ENCODE measurements around the gene BTF3L4. TPM values are rescaled to one million over a fixed set of nuclear protein-coding genes. Genes with fewer than 3 reads are reported as not detected.
"Not testable (repeated sequence)": the region's sequence is repeated elsewhere in the genome, so short reads cannot be mapped to it uniquely, and the experiment has no call there.

BTF3L4 gene
- total RNA-seq, 1 experiment from 2014 or later = 89.4 TPM

DNA sequence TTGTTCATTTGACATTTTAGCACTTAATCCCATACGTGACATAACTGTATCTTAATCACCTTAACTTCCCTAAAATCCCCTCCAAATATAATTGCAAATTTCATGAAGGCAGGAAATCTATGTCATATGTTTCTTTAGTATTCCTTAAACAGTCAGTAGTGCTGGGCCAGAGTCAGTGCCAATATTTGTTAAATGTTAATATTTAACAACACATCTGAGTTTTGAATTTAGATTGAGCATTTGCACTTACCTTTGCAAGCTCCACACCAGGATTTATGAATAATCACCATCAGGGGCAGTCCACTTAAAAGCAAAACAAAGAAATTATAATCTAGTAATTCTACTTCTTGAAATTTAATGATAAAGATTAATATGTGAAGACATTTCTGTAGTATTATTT is 27.8 kb upstream of the BTF3L4 start:
- ChIA-PET POLR2A (no interaction called here), CTCF (no interaction called here)
- H3K4me1 Mint-ChIP-seq = peaks cover 16% of the 10 kb centered on the region
- TF ChIP-seq SP1 (CRISPR knock-in tag; conservative IDR thresholded peaks at IDR 0.05) (no peak), HMGXB4 (CRISPR knock-in tag; IDR thresholded peaks at IDR 0.05) (no peak), MLX (CRISPR knock-in tag; IDR thresholded peaks at IDR 0.05) (no peak), ELF4 (CRISPR knock-in tag; IDR thresholded peaks at IDR 0.05; ENCODE audit: low read depth) (no peak), E2F1 (CRISPR knock-in tag; IDR thresholded peaks at IDR 0.05) (no peak), FOXP4 (CRISPR knock-in tag; IDR thresholded peaks at IDR 0.05) (no peak), SMAD4 (CRISPR knock-in tag; IDR thresholded peaks at IDR 0.05) (no peak), TCF7 (CRISPR knock-in tag; IDR thresholded peaks at IDR 0.05; ENCODE audit: low read depth) (no peak)
- TF ChIP-seq, protein P1, sequence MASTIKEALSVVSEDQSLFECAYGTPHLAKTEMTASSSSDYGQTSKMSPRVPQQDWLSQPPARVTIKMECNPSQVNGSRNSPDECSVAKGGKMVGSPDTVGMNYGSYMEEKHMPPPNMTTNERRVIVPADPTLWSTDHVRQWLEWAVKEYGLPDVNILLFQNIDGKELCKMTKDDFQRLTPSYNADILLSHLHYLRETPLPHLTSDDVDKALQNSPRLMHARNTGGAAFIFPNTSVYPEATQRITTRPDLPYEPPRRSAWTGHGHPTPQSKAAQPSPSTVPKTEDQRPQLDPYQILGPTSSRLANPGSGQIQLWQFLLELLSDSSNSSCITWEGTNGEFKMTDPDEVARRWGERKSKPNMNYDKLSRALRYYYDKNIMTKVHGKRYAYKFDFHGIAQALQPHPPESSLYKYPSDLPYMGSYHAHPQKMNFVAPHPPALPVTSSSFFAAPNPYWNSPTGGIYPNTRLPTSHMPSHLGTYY (CRISPR knock-in tag; IDR thresholded peaks at IDR 0.05) = no peak
- H3K4me3 Mint-ChIP-seq = no peak overlapping the region
- H3K27me3 Mint-ChIP-seq (ENCODE audit: low read depth) = no peaks in the 10 kb centered on the region
- peaks cover 26% of the 10 kb centered on the region for H3K36me3 Mint-ChIP-seq
- no peaks in the 10 kb centered on the region for H3K9me3 Mint-ChIP-seq
- DNase-seq (ENCODE audit: low spot score) (no peak), ATAC-seq (no peak)
- H3K27ac Mint-ChIP-seq = no peak overlapping the region

DNA sequence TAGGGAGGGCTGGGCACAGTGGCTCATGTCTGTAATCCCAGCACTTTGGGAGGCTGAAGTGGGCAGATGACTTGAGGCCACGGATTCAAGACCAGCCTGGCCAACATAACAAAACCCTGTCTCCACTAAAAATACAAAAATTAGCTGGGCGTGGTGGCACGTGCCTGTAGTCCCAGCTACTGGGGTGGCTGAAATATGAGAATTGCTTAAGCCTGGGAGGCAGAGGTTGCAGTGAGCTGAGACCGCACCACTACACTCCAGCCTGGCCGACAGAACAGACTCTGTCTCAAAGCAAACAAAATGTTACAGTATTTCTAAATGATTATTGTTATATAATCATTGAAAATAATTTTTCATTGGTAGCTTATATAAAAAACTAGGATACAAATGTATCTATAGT is 27.3 kb upstream of the BTF3L4 start:
- DNase-seq (ENCODE audit: low spot score); H3K4me3 Mint-ChIP-seq; H3K9me3 Mint-ChIP-seq; POLR2A ChIA-PET; H3K27me3 Mint-ChIP-seq (ENCODE audit: low read depth); H3K27ac Mint-ChIP-seq; CTCF ChIA-PET; ATAC-seq: not testable (repeated sequence)
- H3K4me1 Mint-ChIP-seq = peaks cover 18% of the 10 kb centered on the region
- H3K36me3 Mint-ChIP-seq = peaks cover 21% of the 10 kb centered on the region

DNA sequence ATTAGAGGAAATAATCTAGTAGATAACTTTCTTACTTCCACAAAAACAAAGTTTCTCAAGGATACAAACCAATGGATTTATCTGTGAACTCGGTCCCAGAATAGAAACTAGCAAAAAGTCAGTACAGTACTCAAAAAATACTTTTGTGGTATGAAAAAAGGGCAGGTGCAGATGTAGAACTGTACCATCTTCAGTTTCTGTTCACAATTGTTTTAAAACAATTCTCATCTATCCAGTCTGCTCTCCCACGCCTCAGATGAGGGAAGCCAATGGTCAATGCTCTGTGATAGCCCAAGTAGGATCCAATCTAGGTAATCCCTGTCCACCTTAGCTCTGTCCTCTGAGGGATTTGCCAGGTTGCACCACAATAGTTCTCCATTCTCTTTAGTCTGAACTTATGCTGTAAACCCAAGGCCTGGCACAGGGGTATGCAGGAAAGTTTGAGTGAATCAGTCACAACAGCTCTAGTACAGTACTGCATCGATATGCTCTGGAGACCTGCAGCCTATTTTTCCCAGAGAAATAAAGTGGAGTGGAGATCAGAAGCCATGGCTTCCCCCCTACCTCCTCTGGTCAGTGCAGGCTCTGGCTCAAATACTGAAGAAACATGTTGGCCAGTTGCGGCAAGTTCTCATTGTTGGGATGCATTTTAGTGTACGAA is 23.8 kb upstream of the BTF3L4 start:
- ATAC-seq = no peak
- TF ChIP-seq GTF2I (CRISPR knock-in tag; conservative IDR thresholded peaks at IDR 0.05) (no peak), ATF1 (CRISPR knock-in tag; IDR thresholded peaks at IDR 0.05) (no peak), ZNF263 (CRISPR knock-in tag; IDR thresholded peaks at IDR 0.05; ENCODE audit: low read depth) (no peak), ZNF416 (CRISPR knock-in tag; IDR thresholded peaks at IDR 0.05) (no peak), MXD4 (CRISPR knock-in tag; IDR thresholded peaks at IDR 0.05; ENCODE audit: borderline replicate concordance) (no peak), CREB1 (CRISPR knock-in tag; IDR thresholded peaks at IDR 0.05) (no peak), CBFB (CRISPR knock-in tag; IDR thresholded peaks at IDR 0.05; ENCODE audit: low read depth) (no peak), TEAD4 (CRISPR knock-in tag; IDR thresholded peaks at IDR 0.05) (no peak)
- TF ChIP-seq, protein P2, sequence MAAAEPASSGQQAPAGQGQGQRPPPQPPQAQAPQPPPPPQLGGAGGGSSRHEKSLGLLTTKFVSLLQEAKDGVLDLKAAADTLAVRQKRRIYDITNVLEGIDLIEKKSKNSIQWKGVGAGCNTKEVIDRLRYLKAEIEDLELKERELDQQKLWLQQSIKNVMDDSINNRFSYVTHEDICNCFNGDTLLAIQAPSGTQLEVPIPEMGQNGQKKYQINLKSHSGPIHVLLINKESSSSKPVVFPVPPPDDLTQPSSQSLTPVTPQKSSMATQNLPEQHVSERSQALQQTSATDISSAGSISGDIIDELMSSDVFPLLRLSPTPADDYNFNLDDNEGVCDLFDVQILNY (CRISPR knock-in tag; IDR thresholded peaks at IDR 0.05) = no peak

More for the DNA sequence above, 23.8 kb upstream of the BTF3L4 start:
- no peak for DNase-seq (ENCODE audit: low spot score)
- ChIA-PET CTCF (no interaction called here), POLR2A (interaction anchor here (1.7 kb wide), 1 partner anchor 23 kb away, joined by 11 read pairs; the partner anchor contains the start of gene TXNDC12)
- Mint-ChIP-seq H3K27ac (no peak overlapping the region), H3K4me3 (peak overlapping the region; percentile 93), H3K36me3 (peaks cover 2% of the 10 kb centered on the region; the same call in 1 of the 2 replicates), H3K27me3 (ENCODE audit: low read depth) (no peaks in the 10 kb centered on the region), H3K9me3 (no peaks in the 10 kb centered on the region), H3K4me1 (peaks cover 20% of the 10 kb centered on the region)
